Cardiac muscle cell (in vitro differentiated cells and primary cell): ENCODE data around the gene FBH1. TPM values are rescaled to one million over a fixed set of nuclear protein-coding genes. Genes with fewer than 3 reads are reported as not detected.
A peak's percentile ranks its signal among the peaks of the same experiment; 100 is the strongest.

Source experiments
- DNase-seq, 2 donors: peaks; one replicate each; pipeline versions ENCODE4 v3.0.0 to v3.0.0-alpha.2; 2010 to 2017; ENCODE audit warnings: low read depth in 1 of 2, low spot score in 1 of 2
- H3K27ac ChIP-seq: fragments of 200-600 bp; sonication (generic); 2 replicates; pipeline ENCODE4 v1.5.1; 2016
- H3K27me3 ChIP-seq: fragments of 200-600 bp; sonication (generic); 2 replicates; pipeline ENCODE4 v1.6.0; 2016; ENCODE audit warnings: control low read depth
- H3K36me3 ChIP-seq: fragments of 200-600 bp; sonication (generic); 2 replicates; pipeline ENCODE4 v1.5.1; 2016; ENCODE audit warnings: control low read depth
- H3K4me1 ChIP-seq: fragments of 200-600 bp; sonication (generic); 2 replicates; pipeline ENCODE4 v1.8.1; 2017; ENCODE audit warnings: low read depth, mild to moderate bottlenecking, mixed run types
- H3K4me3 ChIP-seq: fragments of 200-600 bp; sonication (generic); 2 replicates; pipeline ENCODE4 v1.5.1; 2016; ENCODE audit warnings: mild to moderate bottlenecking
- H3K9me3 ChIP-seq: fragments of 200-600 bp; sonication (generic); 2 replicates; pipeline ENCODE4 v1.5.1; 2017; ENCODE audit warnings: low read depth, mild to moderate bottlenecking, control low read depth
- CTCF ChIP-seq: IDR thresholded peaks from 2 replicates; pipeline ENCODE4 v1.5.1; 2012; ENCODE audit warnings: low read depth, mild to moderate bottlenecking, low read length
- polyA plus RNA-seq: library from polyadenylated mRNA; unstranded; fragments of >200 nt; fragmentation: Nextera tagmentation; extraction: Ambion mirVana; gene quantifications from 2 replicates; pipeline ENCODE4 v1.2.1, GENCODE V29; 2016
- total RNA-seq: library from RNA; depleted of rRNA; stranded (reverse); fragments of >200 nt; gene quantifications from 2 replicates; pipeline ENCODE4 v1.2.3, GENCODE V29; 2016

Gene FBH1
- total and polyA plus RNA-seq, 2 experiments from 2014 or later: 185 to 196 TPM

GRCh38 chr10:5892007-5892406 lies 2.0 kb downstream of the FBH1 start:
- Histone ChIP-seq H3K4me3 (no peak overlapping the region), H3K4me1 (peaks cover 64% of the 10 kb centered on the region), H3K9me3 (no peaks in the 10 kb centered on the region), H3K36me3 (no peaks in the 10 kb centered on the region), H3K27me3 (no peaks in the 10 kb centered on the region), H3K27ac (peak overlapping the region; percentile 95)
- peak in 1 of 2 donors; percentile 66 for DNase-seq
- no peak for TF ChIP-seq CTCF

GRCh38 chr10:5893321-5893720 lies 3.3 kb downstream of the FBH1 start:
- peak overlapping the region; percentile 7 for H3K4me3 ChIP-seq
- no peaks in the 10 kb centered on the region for H3K9me3 ChIP-seq
- peak in 1 of 2 donors; percentile 52 for DNase-seq
- no peaks in the 10 kb centered on the region for H3K36me3 ChIP-seq
- peak overlapping the region; percentile 95 for H3K27ac ChIP-seq
- no peaks in the 10 kb centered on the region for H3K27me3 ChIP-seq
- H3K4me1 ChIP-seq: peaks cover 70% of the 10 kb centered on the region
- no peak for TF ChIP-seq CTCF

GRCh38 chr10:5894403-5894802 lies 4.4 kb downstream of the FBH1 start:
- Histone ChIP-seq H3K36me3 (no peaks in the 10 kb centered on the region), H3K4me3 (no peak overlapping the region), H3K4me1 (peaks cover 68% of the 10 kb centered on the region), H3K27ac (peak overlapping the region; percentile 95), H3K27me3 (no peaks in the 10 kb centered on the region), H3K9me3 (no peaks in the 10 kb centered on the region)
- peak in 1 of 2 donors; percentile 78 for DNase-seq
- no peak for TF ChIP-seq CTCF

- no peak overlapping the region for H3K4me3 ChIP-seq
These were observed 4.8 kb downstream of the FBH1 start for GRCh38 chr10:5894873-5895272.

GRCh38 chr10:5895365-5895764 lies 5.3 kb downstream of the FBH1 start:
- TF ChIP-seq CTCF: no peak
- Histone ChIP-seq H3K36me3 (no peaks in the 10 kb centered on the region), H3K9me3 (no peaks in the 10 kb centered on the region), H3K27me3 (no peaks in the 10 kb centered on the region), H3K4me1 (peaks cover 68% of the 10 kb centered on the region), H3K27ac (peak overlapping the region; percentile 95), H3K4me3 (no peak overlapping the region)
- no peak for DNase-seq

More at GRCh38 chr10:5894873-5895272, 4.8 kb downstream of the FBH1 start:
- Histone ChIP-seq H3K9me3 (no peaks in the 10 kb centered on the region), H3K27me3 (no peaks in the 10 kb centered on the region), H3K27ac (peak overlapping the region; percentile 95), H3K4me1 (peaks cover 68% of the 10 kb centered on the region), H3K36me3 (no peaks in the 10 kb centered on the region)
- DNase-seq: peak in 1 of 2 donors; percentile 73
- no peak for TF ChIP-seq CTCF

- Histone ChIP-seq H3K27me3 (no peaks in the 10 kb centered on the region), H3K4me1 (peaks cover 68% of the 10 kb centered on the region), H3K4me3 (no peak overlapping the region), H3K36me3 (no peaks in the 10 kb centered on the region), H3K27ac (peak overlapping the region; percentile 95), H3K9me3 (no peaks in the 10 kb centered on the region)
- DNase-seq: no peak
- no peak for TF ChIP-seq CTCF
These were observed 5.8 kb downstream of the FBH1 start for GRCh38 chr10:5895804-5896203.
